ENCODE data around the gene MPRIP. TPM values are rescaled to one million over a fixed set of nuclear protein-coding genes. Genes with fewer than 3 reads are reported as not detected.
"Not testable (repeated sequence)": the region's sequence is repeated elsewhere in the genome, so short reads cannot be mapped to it uniquely, and the experiment has no call there.

Gene MPRIP
- total RNA-seq, 1 donor, result 62.9 TPM

- H3K27me3 ChIP-seq (ENCODE audit: insufficient read depth, low read length), result no peaks in the 10 kb centered on the region
- no peak overlapping the region for H3K4me3 ChIP-seq (ENCODE audit: low read length)
- no peaks in the 10 kb centered on the region for H3K9me3 ChIP-seq (ENCODE audit: low read depth, low read length)
- peaks cover 21% of the 10 kb centered on the region for H3K4me1 ChIP-seq (ENCODE audit: insufficient read depth, low read length)
Observed at GRCh38 chr17:17156511-17156910, 114.3 kb downstream of the MPRIP start.

GRCh38 chr17:17157041-17157440 lies 114.8 kb downstream of the MPRIP start:
- peaks cover 15% of the 10 kb centered on the region for H3K4me1 ChIP-seq (ENCODE audit: insufficient read depth, low read length)
- H3K9me3 ChIP-seq (ENCODE audit: low read depth, low read length), result no peaks in the 10 kb centered on the region
- H3K4me3 ChIP-seq (ENCODE audit: low read length), result no peak overlapping the region
- H3K27me3 ChIP-seq (ENCODE audit: insufficient read depth, low read length), result no peaks in the 10 kb centered on the region

GRCh38 chr17:17158506-17158905 lies 116.2 kb downstream of the MPRIP start:
- not testable (repeated sequence) for H3K4me1 ChIP-seq (ENCODE audit: insufficient read depth, low read length); H3K4me3 ChIP-seq (ENCODE audit: low read length); H3K9me3 ChIP-seq (ENCODE audit: low read depth, low read length); H3K27me3 ChIP-seq (ENCODE audit: insufficient read depth, low read length)

- Histone ChIP-seq H3K4me3 (ENCODE audit: low read length) (no peak overlapping the region), H3K9me3 (ENCODE audit: low read depth, low read length) (no peaks in the 10 kb centered on the region), H3K27me3 (ENCODE audit: insufficient read depth, low read length) (no peaks in the 10 kb centered on the region), H3K4me1 (ENCODE audit: insufficient read depth, low read length) (no peaks in the 10 kb centered on the region)
Observed at GRCh38 chr17:17159571-17159970, 117.3 kb downstream of the MPRIP start.

GRCh38 chr17:17161121-17161520 lies 118.9 kb downstream of the MPRIP start:
- Histone ChIP-seq H3K4me3 (ENCODE audit: low read length) (no peak overlapping the region), H3K4me1 (ENCODE audit: insufficient read depth, low read length) (no peaks in the 10 kb centered on the region), H3K27me3 (ENCODE audit: insufficient read depth, low read length) (no peaks in the 10 kb centered on the region), H3K9me3 (ENCODE audit: low read depth, low read length) (no peaks in the 10 kb centered on the region)

GRCh38 chr17:17161759-17162158 lies 119.5 kb downstream of the MPRIP start:
- no peaks in the 10 kb centered on the region for H3K27me3 ChIP-seq (ENCODE audit: insufficient read depth, low read length)
- H3K4me3 ChIP-seq (ENCODE audit: low read length), result no peak overlapping the region
- H3K4me1 ChIP-seq (ENCODE audit: insufficient read depth, low read length), result no peaks in the 10 kb centered on the region
- no peaks in the 10 kb centered on the region for H3K9me3 ChIP-seq (ENCODE audit: low read depth, low read length)

GRCh38 chr17:17164156-17164555 lies 121.9 kb downstream of the MPRIP start:
- Histone ChIP-seq H3K27me3 (ENCODE audit: insufficient read depth, low read length) (no peaks in the 10 kb centered on the region), H3K4me1 (ENCODE audit: insufficient read depth, low read length) (no peaks in the 10 kb centered on the region)

GRCh38 chr17:17164676-17165075 lies 122.4 kb downstream of the MPRIP start:
- H3K27me3 ChIP-seq (ENCODE audit: insufficient read depth, low read length), result no peaks in the 10 kb centered on the region
- H3K4me1 ChIP-seq (ENCODE audit: insufficient read depth, low read length), result no peaks in the 10 kb centered on the region
- H3K9me3 ChIP-seq (ENCODE audit: low read depth, low read length), result no peaks in the 10 kb centered on the region
- H3K4me3 ChIP-seq (ENCODE audit: low read length), result no peak overlapping the region

More at GRCh38 chr17:17164156-17164555, 121.9 kb downstream of the MPRIP start:
- Histone ChIP-seq H3K4me3 (ENCODE audit: low read length) (no peak overlapping the region), H3K9me3 (ENCODE audit: low read depth, low read length) (no peaks in the 10 kb centered on the region)

- Histone ChIP-seq H3K27me3 (ENCODE audit: insufficient read depth, low read length) (no peaks in the 10 kb centered on the region), H3K9me3 (ENCODE audit: low read depth, low read length) (no peaks in the 10 kb centered on the region), H3K4me3 (ENCODE audit: low read length) (no peak overlapping the region), H3K4me1 (ENCODE audit: insufficient read depth, low read length) (no peaks in the 10 kb centered on the region)
Observed at GRCh38 chr17:17165666-17166308, 123.5 kb downstream of the MPRIP start.

GRCh38 chr17:17166446-17166845 lies 124.2 kb downstream of the MPRIP start:
- Histone ChIP-seq H3K4me3 (ENCODE audit: low read length) (no peak overlapping the region), H3K9me3 (ENCODE audit: low read depth, low read length) (no peaks in the 10 kb centered on the region), H3K27me3 (ENCODE audit: insufficient read depth, low read length) (no peaks in the 10 kb centered on the region), H3K4me1 (ENCODE audit: insufficient read depth, low read length) (peaks cover 6% of the 10 kb centered on the region)

GRCh38 chr17:17167356-17167755 lies 125.1 kb downstream of the MPRIP start:
- H3K27me3 ChIP-seq (ENCODE audit: insufficient read depth, low read length), result no peaks in the 10 kb centered on the region
- peaks cover 8% of the 10 kb centered on the region for H3K4me1 ChIP-seq (ENCODE audit: insufficient read depth, low read length)
- H3K4me3 ChIP-seq (ENCODE audit: low read length), result no peak overlapping the region
- H3K9me3 ChIP-seq (ENCODE audit: low read depth, low read length), result no peaks in the 10 kb centered on the region

GRCh38 chr17:17167986-17168385 lies 125.7 kb downstream of the MPRIP start:
- no peaks in the 10 kb centered on the region for H3K27me3 ChIP-seq (ENCODE audit: insufficient read depth, low read length)
- H3K4me1 ChIP-seq (ENCODE audit: insufficient read depth, low read length), result peaks cover 14% of the 10 kb centered on the region
- H3K9me3 ChIP-seq (ENCODE audit: low read depth, low read length), result no peaks in the 10 kb centered on the region
- no peak overlapping the region for H3K4me3 ChIP-seq (ENCODE audit: low read length)

- H3K27me3 ChIP-seq (ENCODE audit: insufficient read depth, low read length), result no peaks in the 10 kb centered on the region
Observed at GRCh38 chr17:17168401-17168800, 126.1 kb downstream of the MPRIP start.

GRCh38 chr17:17169396-17169795 lies 127.1 kb downstream of the MPRIP start:
- Histone ChIP-seq H3K27me3 (ENCODE audit: insufficient read depth, low read length) (no peaks in the 10 kb centered on the region), H3K4me1 (ENCODE audit: insufficient read depth, low read length) (peaks cover 21% of the 10 kb centered on the region)

More at GRCh38 chr17:17168401-17168800, 126.1 kb downstream of the MPRIP start:
- Histone ChIP-seq H3K9me3 (ENCODE audit: low read depth, low read length) (no peaks in the 10 kb centered on the region), H3K4me3 (ENCODE audit: low read length) (no peak overlapping the region), H3K4me1 (ENCODE audit: insufficient read depth, low read length) (peaks cover 19% of the 10 kb centered on the region)

GRCh38 chr17:17170346-17170985 lies 128.2 kb downstream of the MPRIP start:
- Histone ChIP-seq H3K4me1 (ENCODE audit: insufficient read depth, low read length) (peaks cover 30% of the 10 kb centered on the region), H3K9me3 (ENCODE audit: low read depth, low read length) (no peaks in the 10 kb centered on the region), H3K4me3 (ENCODE audit: low read length) (no peak overlapping the region), H3K27me3 (ENCODE audit: insufficient read depth, low read length) (no peaks in the 10 kb centered on the region)

More at GRCh38 chr17:17169396-17169795, 127.1 kb downstream of the MPRIP start:
- Histone ChIP-seq H3K9me3 (ENCODE audit: low read depth, low read length) (no peaks in the 10 kb centered on the region), H3K4me3 (ENCODE audit: low read length) (no peak overlapping the region)

- Histone ChIP-seq H3K4me1 (ENCODE audit: insufficient read depth, low read length) (peaks cover 37% of the 10 kb centered on the region), H3K9me3 (ENCODE audit: low read depth, low read length) (no peaks in the 10 kb centered on the region), H3K27me3 (ENCODE audit: insufficient read depth, low read length) (no peaks in the 10 kb centered on the region), H3K4me3 (ENCODE audit: low read length) (no peak overlapping the region)
Observed at GRCh38 chr17:17171186-17171585, 128.9 kb downstream of the MPRIP start.

All from mononuclear cell (primary cell).